Uterus (tissue), 4 donors: ENCODE measurements around the gene NFE2L1. TPM values are rescaled to one million over a fixed set of nuclear protein-coding genes. Genes with fewer than 3 reads are reported as not detected.

Source experiments
- DNase-seq, 2 donors: peaks; one replicate each; pipeline ENCODE4 v3.0.0-alpha.2; 2019 to 2020
- H3K27ac ChIP-seq, 2 donors: fragments of 200-600 bp; sonication (generic); 1 replicate in 1 of 2; 2 replicates in 1 of 2; pipeline ENCODE4 v1.5.1; 2016 to 2018
- H3K27me3 ChIP-seq, 2 donors: fragments of 200-600 bp; sonication (generic); one replicate each; pipeline ENCODE4 v1.5.1; 2018 to 2019; ENCODE audit warnings: control low read depth in 1 of 2
- H3K36me3 ChIP-seq, 2 donors: fragments of 200-600 bp; sonication (generic); one replicate each; pipeline ENCODE4 v1.5.1; 2019; ENCODE audit warnings: control low read depth in 1 of 2
- H3K4me1 ChIP-seq, 2 donors: fragments of 200-600 bp; sonication (generic); one replicate each; pipeline ENCODE4 v1.5.1; 2018 to 2019; ENCODE audit warnings: control low read depth in 1 of 2
- H3K4me3 ChIP-seq, 2 donors: fragments of 200-600 bp; sonication (generic); 1 replicate in 1 of 2; 2 replicates in 1 of 2; pipeline ENCODE4 v1.5.1; 2018 to 2019; ENCODE audit warnings: mild to moderate bottlenecking in 1 of 2
- H3K9me3 ChIP-seq, 2 donors: fragments of 200-600 bp; sonication (generic); one replicate each; pipeline ENCODE4 v1.5.1; 2019; ENCODE audit warnings: control low read depth in 1 of 2
- CTCF ChIP-seq, 4 experiments: fragments of 200-600 bp in 2 of 4; fragments of 450-650 bp in 2 of 4; sonication (generic) in 2 of 4; IDR thresholded peaks; one replicate each; pipeline ENCODE4 v1.5.1; 2016 to 2019; ENCODE audit warnings: antibody characterized with exemption in 4 of 4, mild to moderate bottlenecking in 2 of 4, moderate library complexity in 1 of 4
- POLR2A ChIP-seq, 2 donors: fragments of 450-650 bp; IDR thresholded peaks; one replicate each; pipeline ENCODE4 v1.6.1; 2016; ENCODE audit warnings: antibody characterized with exemption in 2 of 2, mild to moderate bottlenecking in 1 of 2, moderate library complexity in 1 of 2
- intact Hi-C: fragments of 100-400 bp; cut with DNase I; formaldehyde crosslinking; loops from one replicate; pipeline ENCODE4 v1.15.1; 2023; ENCODE audit warnings: low total_unique reads
- total RNA-seq, 4 donors: library from RNA; depleted of rRNA in 3 of 4; stranded (reverse); fragments of >200 nt in 3 of 4; gene quantifications; one replicate each; pipeline versions ENCODE4 v1.1.0 to v1.2.4, GENCODE V29; 2014 to 2023
- donor health status: DM: yes; HTN: yes; CAD: no.

NFE2L1 gene
- total RNA-seq, 4 donors from 2014 or later, result 85.6 to 323 (median 176) TPM

GRCh38 chr17:48054238-48055185 is 6.4 kb downstream of the NFE2L1 start:
- peak; percentile 83 to 87 for DNase-seq
- peak overlapping the region; percentile 25 to 33 for H3K4me3 ChIP-seq
- H3K4me1 ChIP-seq, result peaks cover 13 to 41% of the 10 kb centered on the region in 2 donors
- no peaks in the 10 kb centered on the region for H3K36me3 ChIP-seq
- H3K27me3 ChIP-seq, result no peaks in the 10 kb centered on the region
- intact Hi-C loops, result no loop called here
- peak in 1 of 2 donors; percentile 10 for TF ChIP-seq POLR2A (IDR thresholded peaks at IDR 0.05)
- no peak for TF ChIP-seq CTCF (IDR thresholded peaks at IDR 0.05)
- H3K27ac ChIP-seq, result peak overlapping the region; percentile 98
- no peaks in the 10 kb centered on the region for H3K9me3 ChIP-seq

GRCh38 chr17:48055531-48056245 is 7.5 kb downstream of the NFE2L1 start:
- intact Hi-C loops, result no loop called here
- no peak overlapping the region for H3K4me3 ChIP-seq
- TF ChIP-seq CTCF (IDR thresholded peaks at IDR 0.05) (no peak), POLR2A (IDR thresholded peaks at IDR 0.05) (no peak)
- H3K36me3 ChIP-seq, result no peaks in the 10 kb centered on the region
- H3K4me1 ChIP-seq, result peaks cover 16 to 41% of the 10 kb centered on the region in 2 donors
- no peaks in the 10 kb centered on the region for H3K9me3 ChIP-seq
- no peaks in the 10 kb centered on the region for H3K27me3 ChIP-seq
- H3K27ac ChIP-seq, result peak overlapping the region; percentile 64 to 98
- no peak for DNase-seq

- H3K9me3 ChIP-seq, result no peaks in the 10 kb centered on the region
- intact Hi-C loops, result no loop called here
- no peak overlapping the region for H3K27ac ChIP-seq
- no peak for DNase-seq
- peaks cover 19 to 37% of the 10 kb centered on the region in 2 donors for H3K4me1 ChIP-seq
- H3K27me3 ChIP-seq, result no peaks in the 10 kb centered on the region
- H3K4me3 ChIP-seq, result no peak overlapping the region
- no peaks in the 10 kb centered on the region for H3K36me3 ChIP-seq
- TF ChIP-seq CTCF (IDR thresholded peaks at IDR 0.05) (no peak), POLR2A (IDR thresholded peaks at IDR 0.05) (no peak)
Observed at GRCh38 chr17:48056246-48056745, 8.1 kb downstream of the NFE2L1 start.

GRCh38 chr17:48056879-48057278 is 8.7 kb downstream of the NFE2L1 start:
- intact Hi-C loops, result no loop called here
- no peaks in the 10 kb centered on the region for H3K9me3 ChIP-seq
- no peak for DNase-seq
- H3K4me3 ChIP-seq, result no peak overlapping the region
- H3K4me1 ChIP-seq, result peaks cover 16 to 34% of the 10 kb centered on the region in 2 donors
- H3K36me3 ChIP-seq, result no peaks in the 10 kb centered on the region
- no peaks in the 10 kb centered on the region for H3K27me3 ChIP-seq
- TF ChIP-seq CTCF (IDR thresholded peaks at IDR 0.05), result no peak
- TF ChIP-seq POLR2A (IDR thresholded peaks at IDR 0.05), result no peak
- H3K27ac ChIP-seq, result no peak overlapping the region
